HG02885 (cell line): ENCODE results near the gene TSACC.
"Not testable (repeated sequence)": the region's sequence is repeated elsewhere in the genome, so short reads cannot be mapped to it uniquely, and the experiment has no call there.

ENCODE experiments used
- ATAC-seq: cut with Tn5 transposase; IDR thresholded peaks from one replicate; pipeline ENCODE4 v1.9.1; 2021; ENCODE audit warnings: mild to moderate bottlenecking; ENCODE audit not compliant: unreplicated experiment, poor library complexity

Gene TSACC

GRCh38 chr1:156344409-156344808 lies 6.1 kb downstream of the TSACC start:
- ATAC-seq: no peak

GRCh38 chr1:156346035-156346434 lies 7.7 kb downstream of the TSACC start:
- not testable (repeated sequence) for ATAC-seq

- ATAC-seq: no peak
Measured at GRCh38 chr1:156346636-156347035, 8.3 kb downstream of the TSACC start.

- no peak for ATAC-seq
Measured at GRCh38 chr1:156347331-156347730, 9.0 kb downstream of the TSACC start.

GRCh38 chr1:156352481-156352880 lies 14.2 kb downstream of the TSACC start:
- ATAC-seq: not testable (repeated sequence)

- no peak for ATAC-seq
Measured at GRCh38 chr1:156356262-156356874, 18.0 kb downstream of the TSACC start.

GRCh38 chr1:156356875-156357534 lies 18.7 kb downstream of the TSACC start:
- ATAC-seq: peak; percentile 59

- no peak for ATAC-seq
Measured at GRCh38 chr1:156357977-156358376, 19.7 kb downstream of the TSACC start.

- ATAC-seq: no peak
Measured at GRCh38 chr1:156358641-156359040, 20.3 kb downstream of the TSACC start.

- no peak for ATAC-seq
Measured at GRCh38 chr1:156359249-156359648, 20.9 kb downstream of the TSACC start.

GRCh38 chr1:156359973-156360372 lies 21.6 kb downstream of the TSACC start:
- no peak for ATAC-seq

GRCh38 chr1:156360534-156360933 lies 22.2 kb downstream of the TSACC start:
- ATAC-seq: no peak

- no peak for ATAC-seq
Measured at GRCh38 chr1:156365754-156366153, 27.4 kb downstream of the TSACC start.

- no peak for ATAC-seq
Measured at GRCh38 chr1:156366378-156367166, 28.2 kb downstream of the TSACC start.

- no peak for ATAC-seq
Measured at GRCh38 chr1:156367383-156368156, 29.2 kb downstream of the TSACC start.

- no peak for ATAC-seq
Measured at GRCh38 chr1:156368157-156368658, 29.9 kb downstream of the TSACC start.

GRCh38 chr1:156368889-156369684 lies 30.8 kb downstream of the TSACC start, which contains the start of gene RHBG:
TSS of gene RHBG (plus strand) at chr1:156369211. CDS start at chr1:156369250, 39 bp downstream.
- ATAC-seq: no peak

GRCh38 chr1:156369685-156370286 lies 31.5 kb downstream of the TSACC start:
- not testable (repeated sequence) for ATAC-seq
